Astrocyte of the cerebellum (primary cell): ENCODE measurements around the gene MRPS34.
A peak's percentile ranks its signal among the peaks of the same experiment; 100 is the strongest.

Source experiments
- DNase-seq: peaks from one replicate; pipeline ENCODE4 v3.0.0-alpha.2; 2011; ENCODE audit warnings: low read depth
- H3K4me3 ChIP-seq: 2 replicates; pipeline ENCODE4 v1.5.1; 2011; ENCODE audit warnings: mild to moderate bottlenecking, low read depth, low read length, moderate library complexity
- CTCF ChIP-seq: IDR thresholded peaks from 2 replicates; pipeline ENCODE4 v1.5.1; 2012; ENCODE audit warnings: low read length, low read depth, moderate library complexity, mild to moderate bottlenecking; ENCODE audit errors: missing control alignments
- in situ Hi-C: cut with HindIII; loops from 2 replicates; pipeline ENCODE4 v1.10.0; 2017; ENCODE audit warnings: low sequenced_read_pairs

The MRPS34 gene

GRCh38 chr16:1770328-1771187, 2.4 kb downstream of the MRPS34 start:
- H3K4me3 ChIP-seq, result peak overlapping the region; percentile 59
- in situ Hi-C loops, result no loop called here
- no peak for DNase-seq
- TF ChIP-seq CTCF, result no peak

DNA sequence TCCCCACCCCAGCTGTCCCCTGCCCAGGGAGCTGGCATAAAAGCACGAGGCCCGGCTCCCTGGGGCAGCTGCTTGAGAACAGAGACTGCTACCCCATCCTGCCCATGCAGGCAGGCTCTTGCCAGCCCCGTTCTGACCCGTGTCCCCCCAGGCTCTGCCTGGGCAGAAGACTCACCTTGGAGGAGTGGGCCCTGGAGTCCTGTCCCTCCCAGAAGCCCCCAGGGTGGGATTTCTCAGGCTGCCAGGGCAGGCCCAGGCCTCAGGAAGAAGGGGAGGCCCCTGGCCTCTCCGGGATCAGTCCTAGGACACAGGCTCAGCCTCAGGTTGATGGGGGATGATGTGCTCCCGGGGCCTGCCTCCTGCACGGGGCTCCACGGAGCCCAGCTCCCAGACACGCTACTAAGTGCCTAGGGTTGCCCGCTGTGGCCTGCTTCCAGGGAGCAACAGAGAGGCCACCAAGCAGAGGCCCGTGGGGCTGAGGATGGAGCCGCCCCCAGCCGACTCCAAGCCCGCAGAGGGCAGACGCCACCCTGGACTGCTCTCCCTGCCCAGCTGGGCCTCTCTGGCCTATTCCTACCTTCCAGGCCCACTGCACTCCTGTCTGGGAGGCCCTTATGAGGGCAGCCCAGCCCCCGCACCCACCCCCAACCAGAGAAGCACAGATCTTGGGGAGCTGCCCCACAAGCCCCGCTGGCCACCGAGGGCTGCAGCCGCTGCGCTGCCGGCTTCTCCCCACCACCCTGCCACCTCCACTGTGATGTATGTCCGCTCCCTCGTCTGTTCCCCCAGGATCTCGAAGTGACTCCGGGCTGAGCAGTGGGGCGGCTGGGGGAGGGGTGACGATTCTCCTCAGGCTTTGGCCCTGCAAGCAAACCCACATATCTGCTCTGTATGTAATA, 3.3 kb downstream of the MRPS34 start:
- DNase-seq, result no peak
- peak overlapping the region; percentile 59 for H3K4me3 ChIP-seq
- no peak for TF ChIP-seq CTCF
- in situ Hi-C loops, result no loop called here

GRCh38 chr16:1768767-1769401, 4.0 kb downstream of the MRPS34 start:
- in situ Hi-C loops, result no loop called here
- no peak for DNase-seq
- TF ChIP-seq CTCF, result no peak
- H3K4me3 ChIP-seq, result no peak overlapping the region

GRCh38 chr16:1768061-1768766, 4.7 kb downstream of the MRPS34 start:
- DNase-seq, result no peak
- no peak overlapping the region for H3K4me3 ChIP-seq
- in situ Hi-C loops, result no loop called here
- no peak for TF ChIP-seq CTCF

GRCh38 chr16:1767116-1767994, 5.6 kb downstream of the MRPS34 start:
- DNase-seq, result no peak
- in situ Hi-C loops, result no loop called here
- no peak overlapping the region for H3K4me3 ChIP-seq
- no peak for TF ChIP-seq CTCF
